ENCODE results near the gene MAPK4. TPM values are rescaled to one million over a fixed set of nuclear protein-coding genes. Genes with fewer than 3 reads are reported as not detected.

Gene MAPK4
- total and polyA plus RNA-seq, 12 donors: 7.5 to 86.9 (median 37.1) TPM

GRCh38 chr18:50620319-50620718 lies 60.4 kb downstream of the MAPK4 start:
- H3K27ac ChIP-seq: peak overlapping the region in 1 of 10 donors; percentile 43
- H3K27me3 ChIP-seq: no peaks in the 10 kb centered on the region
- no peaks in the 10 kb centered on the region for H3K36me3 ChIP-seq
- H3K9me3 ChIP-seq: no peaks in the 10 kb centered on the region
- ATAC-seq: no peak
- TF ChIP-seq CTCF (IDR thresholded peaks at IDR 0.05): no peak
- intact Hi-C loops (cut with DNase I): no loop called here
- H3K4me3 ChIP-seq: no peak overlapping the region
- no peak for DNase-seq
- peaks cover 0 to 16% (median 5%) of the 10 kb centered on the region in 9 donors for H3K4me1 ChIP-seq
- 80 to 86% methylated on average over 2 of the region's 2 CpGs for WGBS, 2 donors

GRCh38 chr18:50621366-50621765 lies 61.5 kb downstream of the MAPK4 start:
- H3K4me1 ChIP-seq: peaks cover 0 to 11% (median 5%) of the 10 kb centered on the region in 9 donors
- WGBS, 2 donors: 59 to 64% methylated on average over 2 of the region's 2 CpGs
- DNase-seq (no peak), ATAC-seq (no peak)
- H3K27me3 ChIP-seq: no peaks in the 10 kb centered on the region
- H3K4me3 ChIP-seq: no peak overlapping the region
- intact Hi-C loops (cut with DNase I): no loop called here
- no peaks in the 10 kb centered on the region for H3K36me3 ChIP-seq
- no peak for TF ChIP-seq CTCF (IDR thresholded peaks at IDR 0.05)
- no peak overlapping the region for H3K27ac ChIP-seq
- H3K9me3 ChIP-seq: no peaks in the 10 kb centered on the region

- Histone ChIP-seq H3K4me3 (no peak overlapping the region), H3K27me3 (no peaks in the 10 kb centered on the region), H3K9me3 (no peaks in the 10 kb centered on the region), H3K4me1 (peaks cover 0 to 9% (median 5%) of the 10 kb centered on the region in 9 donors), H3K27ac (peak overlapping the region in 1 of 10 donors; percentile 8), H3K36me3 (no peaks in the 10 kb centered on the region)
- ATAC-seq (peak in 2 of 8 donors; percentile 11 to 19), DNase-seq (no peak)
- TF ChIP-seq CTCF (IDR thresholded peaks at IDR 0.05): no peak
- WGBS, 2 donors: 79 to 82% methylated on average over 3 of the region's 3 CpGs
- intact Hi-C loops (cut with DNase I): no loop called here
These were observed 62.4 kb downstream of the MAPK4 start for GRCh38 chr18:50622320-50622719.

- ATAC-seq (no peak), DNase-seq (no peak)
- no peak overlapping the region for H3K27ac ChIP-seq
These were observed 63.0 kb downstream of the MAPK4 start for GRCh38 chr18:50622865-50623393.

More at GRCh38 chr18:50622865-50623393, 63.0 kb downstream of the MAPK4 start:
- Histone ChIP-seq H3K9me3 (no peaks in the 10 kb centered on the region), H3K36me3 (no peaks in the 10 kb centered on the region), H3K4me3 (no peak overlapping the region), H3K4me1 (peaks cover 0 to 9% (median 5%) of the 10 kb centered on the region in 9 donors), H3K27me3 (no peaks in the 10 kb centered on the region)
- 48 to 57% methylated on average over 7 of the region's 7 CpGs for WGBS, 2 donors
- no peak for TF ChIP-seq CTCF (IDR thresholded peaks at IDR 0.05)
- intact Hi-C loops (cut with DNase I): no loop called here
